ENCODE measurements around the gene DNAAF1. TPM values are rescaled to one million over a fixed set of nuclear protein-coding genes. Genes with fewer than 3 reads are reported as not detected.

Gene DNAAF1
- total RNA-seq, 1 experiment from 2014 or later, result not detected

- no peak for DNase-seq (ENCODE audit: low read depth)
Measured at GRCh38 chr16:84124257-84125073, 20.6 kb upstream of the DNAAF1 start.

- no peak for DNase-seq (ENCODE audit: low read depth)
Measured at GRCh38 chr16:84131117-84131516, 14.0 kb upstream of the DNAAF1 start.

GRCh38 chr16:84132527-84133285 is 12.4 kb upstream of the DNAAF1 start:
- DNase-seq (ENCODE audit: low read depth), result no peak

GRCh38 chr16:84136331-84137125 is 8.6 kb upstream of the DNAAF1 start:
- no peak for DNase-seq (ENCODE audit: low read depth)

- DNase-seq (ENCODE audit: low read depth), result no peak
Measured at GRCh38 chr16:84137287-84137686, 7.8 kb upstream of the DNAAF1 start.

GRCh38 chr16:84137769-84138357 is 7.2 kb upstream of the DNAAF1 start:
- no peak for DNase-seq (ENCODE audit: low read depth)

GRCh38 chr16:84138500-84138823 is 6.6 kb upstream of the DNAAF1 start:
- DNase-seq (ENCODE audit: low read depth), result no peak

GRCh38 chr16:84138824-84139627 is 6.1 kb upstream of the DNAAF1 start:
- DNase-seq (ENCODE audit: low read depth), result peak; percentile 75

GRCh38 chr16:84139628-84140258 is 5.4 kb upstream of the DNAAF1 start:
- DNase-seq (ENCODE audit: low read depth), result no peak

- DNase-seq (ENCODE audit: low read depth), result no peak
Measured at GRCh38 chr16:84141143-84141670, 3.9 kb upstream of the DNAAF1 start.

- no peak for DNase-seq (ENCODE audit: low read depth)
Measured at GRCh38 chr16:84143081-84143480, 2.0 kb upstream of the DNAAF1 start.

- no peak for DNase-seq (ENCODE audit: low read depth)
Measured at GRCh38 chr16:84143784-84144199, 1.3 kb upstream of the DNAAF1 start.

- DNase-seq (ENCODE audit: low read depth), result peak; percentile 32
Measured at GRCh38 chr16:84144209-84144858, 774 bp upstream of the DNAAF1 start.

GRCh38 chr16:84150926-84151325 is 5.8 kb downstream of the DNAAF1 start:
- DNase-seq (ENCODE audit: low read depth), result peak; percentile 16

GRCh38 chr16:84153660-84154214 is 8.6 kb downstream of the DNAAF1 start:
- DNase-seq (ENCODE audit: low read depth), result no peak

- DNase-seq (ENCODE audit: low read depth), result no peak
Measured at GRCh38 chr16:84155226-84155625, 10.1 kb downstream of the DNAAF1 start.

GRCh38 chr16:84155771-84156170 is 10.7 kb downstream of the DNAAF1 start:
- DNase-seq (ENCODE audit: low read depth), result no peak

GRCh38 chr16:84156342-84156784 is 11.3 kb downstream of the DNAAF1 start:
- DNase-seq (ENCODE audit: low read depth), result peak; percentile 61

GRCh38 chr16:84159007-84159406 is 13.9 kb downstream of the DNAAF1 start:
- DNase-seq (ENCODE audit: low read depth), result no peak

Measured in M059J (cell line).